Testis (tissue), 2 donors: ENCODE data around the gene BEST2.

ENCODE experiments used
- POLR2A ChIP-seq: fragments of 450-650 bp; IDR thresholded peaks from one replicate; pipeline ENCODE4 v1.6.1; 2017; ENCODE audit warnings: antibody characterized with exemption, mild to moderate bottlenecking, moderate library complexity
- TF ChIP-seq, protein P1 (sequence below), 3 experiments: fragments of 450-650 bp in 2 of 3; fragments of 200-600 bp in 1 of 3; sonication (generic) in 1 of 3; IDR thresholded peaks; one replicate each; pipeline ENCODE4 v1.5.1; 2016 to 2019; ENCODE audit warnings: antibody characterized with exemption in 3 of 3, mild to moderate bottlenecking in 2 of 3, moderate library complexity in 1 of 3

DNA sequence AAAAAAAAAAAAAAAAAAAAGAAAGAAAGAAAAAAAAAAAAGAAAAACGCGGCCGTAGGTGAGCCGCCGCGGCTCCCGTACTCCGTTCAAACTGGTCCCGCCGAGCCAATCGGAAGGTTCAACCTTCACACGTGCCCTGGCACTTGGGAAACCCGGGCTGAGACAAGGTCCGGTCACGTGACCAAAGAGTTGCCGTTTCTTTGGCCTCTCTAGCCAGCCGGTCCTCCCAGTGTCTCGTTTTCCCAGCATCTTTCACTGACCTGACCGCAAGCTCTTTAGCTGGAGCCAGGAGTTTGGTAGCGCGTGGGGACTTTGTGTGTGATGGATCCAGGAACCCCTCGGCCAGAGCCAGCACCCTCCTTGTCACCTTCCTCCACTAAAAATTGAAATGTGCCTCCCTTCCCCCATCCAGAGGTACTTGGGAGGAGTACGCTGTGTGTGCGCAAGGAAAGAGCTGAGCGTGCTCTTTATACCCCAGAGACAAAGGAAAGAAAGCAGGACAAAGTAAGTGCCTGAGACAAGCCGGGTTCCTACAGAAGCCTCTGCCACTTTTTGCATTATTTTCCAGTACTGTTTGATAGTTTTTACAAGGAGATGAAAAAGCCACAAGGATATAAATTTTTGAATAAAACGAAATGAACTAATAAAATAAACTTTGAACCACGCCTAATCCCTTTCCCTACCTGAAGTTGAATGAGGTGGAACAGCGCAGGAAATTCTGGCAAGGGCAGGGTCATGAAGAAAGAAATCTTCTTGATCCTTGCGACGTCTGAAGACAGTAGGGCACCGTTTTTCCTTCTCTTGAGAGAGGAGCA is 28.8 kb upstream of the BEST2 start:
- no peak for TF ChIP-seq POLR2A
- TF ChIP-seq, protein P1, sequence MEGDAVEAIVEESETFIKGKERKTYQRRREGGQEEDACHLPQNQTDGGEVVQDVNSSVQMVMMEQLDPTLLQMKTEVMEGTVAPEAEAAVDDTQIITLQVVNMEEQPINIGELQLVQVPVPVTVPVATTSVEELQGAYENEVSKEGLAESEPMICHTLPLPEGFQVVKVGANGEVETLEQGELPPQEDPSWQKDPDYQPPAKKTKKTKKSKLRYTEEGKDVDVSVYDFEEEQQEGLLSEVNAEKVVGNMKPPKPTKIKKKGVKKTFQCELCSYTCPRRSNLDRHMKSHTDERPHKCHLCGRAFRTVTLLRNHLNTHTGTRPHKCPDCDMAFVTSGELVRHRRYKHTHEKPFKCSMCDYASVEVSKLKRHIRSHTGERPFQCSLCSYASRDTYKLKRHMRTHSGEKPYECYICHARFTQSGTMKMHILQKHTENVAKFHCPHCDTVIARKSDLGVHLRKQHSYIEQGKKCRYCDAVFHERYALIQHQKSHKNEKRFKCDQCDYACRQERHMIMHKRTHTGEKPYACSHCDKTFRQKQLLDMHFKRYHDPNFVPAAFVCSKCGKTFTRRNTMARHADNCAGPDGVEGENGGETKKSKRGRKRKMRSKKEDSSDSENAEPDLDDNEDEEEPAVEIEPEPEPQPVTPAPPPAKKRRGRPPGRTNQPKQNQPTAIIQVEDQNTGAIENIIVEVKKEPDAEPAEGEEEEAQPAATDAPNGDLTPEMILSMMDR (IDR thresholded peaks at IDR 0.05), result no peak
